ENCODE results near the gene GTF2B. TPM values are rescaled to one million over a fixed set of nuclear protein-coding genes. Genes with fewer than 3 reads are reported as not detected.
"Not testable (repeated sequence)": the region's sequence is repeated elsewhere in the genome, so short reads cannot be mapped to it uniquely, and the experiment has no call there.

GTF2B gene
- total RNA-seq, 2 experiments from 2014 or later = 82.6 to 86.4 TPM

- ChIA-PET POLR2A (no interaction called here), CTCF (interaction anchor here (1.2 kb wide), 1 partner anchor 51 kb away, joined by 3 read pairs; no protein-coding TSS in a partner anchor)
- Histone ChIP-seq H3K4me3 (ENCODE audit: low read length) (no peak overlapping the region), H3K27ac (ENCODE audit: low read depth in 1 of 2, low read length in 2 of 2) (no peak overlapping the region), H3K9me3 (ENCODE audit: control insufficient read depth in 1 of 2, insufficient read depth in 1 of 2, low read length in 2 of 2) (no peaks in the 10 kb centered on the region), H3K36me3 (ENCODE audit: insufficient read depth, low read length) (peaks cover 32% of the 10 kb centered on the region), H3K4me1 (ENCODE audit: insufficient read depth, low read length) (no peaks in the 10 kb centered on the region), H3K27me3 (ENCODE audit: control insufficient read depth in 1 of 2, insufficient read depth in 2 of 2, low read length in 2 of 2) (no peaks in the 10 kb centered on the region)
- peaks cover 69% of the 10 kb centered on the region for H3K36me3 Mint-ChIP-seq (ENCODE audit: low read depth)
- no peaks in the 10 kb centered on the region for H3K27me3 Mint-ChIP-seq
- no peak for DNase-seq
- H3K27ac Mint-ChIP-seq = no peak overlapping the region
- intact Hi-C loops (cut with DNase I, micrococcal nuclease) = no loop called here
- no peak for ATAC-seq (ENCODE audit: poor library complexity)
- H3K4me1 Mint-ChIP-seq (ENCODE audit: low read depth) = no peaks in the 10 kb centered on the region
- H3K4me3 Mint-ChIP-seq = no peak overlapping the region
- TF ChIP-seq CTCF (IDR thresholded peaks at IDR 0.05) = no peak
- no peaks in the 10 kb centered on the region for H3K9me3 Mint-ChIP-seq
These were observed 65.6 kb downstream of the GTF2B start for GRCh38 chr1:88825721-88826120.

- peaks cover 21% of the 10 kb centered on the region for H3K36me3 ChIP-seq (ENCODE audit: insufficient read depth, low read length)
- H3K36me3 Mint-ChIP-seq (ENCODE audit: low read depth) = peaks cover 66% of the 10 kb centered on the region
- DNase-seq; H3K4me1 Mint-ChIP-seq (ENCODE audit: low read depth); intact Hi-C loops (cut with DNase I, micrococcal nuclease); POLR2A ChIA-PET; H3K27ac Mint-ChIP-seq; H3K27me3 Mint-ChIP-seq; H3K9me3 ChIP-seq (ENCODE audit: control insufficient read depth in 1 of 2, insufficient read depth in 1 of 2, low read length in 2 of 2); H3K4me3 Mint-ChIP-seq; H3K9me3 Mint-ChIP-seq; H3K27ac ChIP-seq (ENCODE audit: low read depth in 1 of 2, low read length in 2 of 2); H3K27me3 ChIP-seq (ENCODE audit: control insufficient read depth in 1 of 2, insufficient read depth in 2 of 2, low read length in 2 of 2); CTCF ChIA-PET; H3K4me1 ChIP-seq (ENCODE audit: insufficient read depth, low read length); ATAC-seq (ENCODE audit: poor library complexity); H3K4me3 ChIP-seq (ENCODE audit: low read length): not testable (repeated sequence)
These were observed 71.7 kb downstream of the GTF2B start for GRCh38 chr1:88819642-88820041.

GRCh38 chr1:88813471-88813870 is 77.9 kb downstream of the GTF2B start:
- Mint-ChIP-seq H3K4me1 (ENCODE audit: low read depth) (no peaks in the 10 kb centered on the region), H3K36me3 (ENCODE audit: low read depth) (peaks cover 71% of the 10 kb centered on the region), H3K27me3 (no peaks in the 10 kb centered on the region), H3K9me3 (no peaks in the 10 kb centered on the region), H3K4me3 (no peak overlapping the region), H3K27ac (no peak overlapping the region)
- Histone ChIP-seq H3K27me3 (ENCODE audit: control insufficient read depth in 1 of 2, insufficient read depth in 2 of 2, low read length in 2 of 2) (no peaks in the 10 kb centered on the region), H3K4me1 (ENCODE audit: insufficient read depth, low read length) (no peaks in the 10 kb centered on the region), H3K36me3 (ENCODE audit: insufficient read depth, low read length) (peaks cover 46% of the 10 kb centered on the region), H3K4me3 (ENCODE audit: low read length) (no peak overlapping the region), H3K9me3 (ENCODE audit: control insufficient read depth in 1 of 2, insufficient read depth in 1 of 2, low read length in 2 of 2) (no peaks in the 10 kb centered on the region), H3K27ac (ENCODE audit: low read depth in 1 of 2, low read length in 2 of 2) (no peak overlapping the region)
- CTCF ChIA-PET = no interaction called here
- intact Hi-C loops (cut with DNase I, micrococcal nuclease) = no loop called here
- TF ChIP-seq CTCF (IDR thresholded peaks at IDR 0.05) = no peak
- DNase-seq (no peak), ATAC-seq (ENCODE audit: poor library complexity) (no peak)
- POLR2A ChIA-PET = interaction anchor here (0.7 kb wide), 1 partner anchor 55 kb away, joined by 3 read pairs; no protein-coding TSS in a partner anchor

- CTCF ChIA-PET = no interaction called here
- H3K36me3 Mint-ChIP-seq (ENCODE audit: low read depth) = peaks cover 64% of the 10 kb centered on the region
- TF ChIP-seq CTCF (IDR thresholded peaks at IDR 0.05) = no peak
These were observed 79.0 kb downstream of the GTF2B start for GRCh38 chr1:88812366-88812765.

More at GRCh38 chr1:88812366-88812765, 79.0 kb downstream of the GTF2B start:
- ATAC-seq (ENCODE audit: poor library complexity) (no peak), DNase-seq (no peak)
- no peaks in the 10 kb centered on the region for H3K9me3 Mint-ChIP-seq
- no peaks in the 10 kb centered on the region for H3K27me3 Mint-ChIP-seq
- Histone ChIP-seq H3K9me3 (ENCODE audit: control insufficient read depth in 1 of 2, insufficient read depth in 1 of 2, low read length in 2 of 2) (no peaks in the 10 kb centered on the region), H3K4me1 (ENCODE audit: insufficient read depth, low read length) (no peaks in the 10 kb centered on the region), H3K27me3 (ENCODE audit: control insufficient read depth in 1 of 2, insufficient read depth in 2 of 2, low read length in 2 of 2) (no peaks in the 10 kb centered on the region), H3K36me3 (ENCODE audit: insufficient read depth, low read length) (peaks cover 51% of the 10 kb centered on the region), H3K27ac (ENCODE audit: low read depth in 1 of 2, low read length in 2 of 2) (no peak overlapping the region), H3K4me3 (ENCODE audit: low read length) (no peak overlapping the region)
- no peak overlapping the region for H3K27ac Mint-ChIP-seq
- intact Hi-C loops (cut with DNase I, micrococcal nuclease) = no loop called here
- no peaks in the 10 kb centered on the region for H3K4me1 Mint-ChIP-seq (ENCODE audit: low read depth)
- H3K4me3 Mint-ChIP-seq = no peak overlapping the region
- POLR2A ChIA-PET = no interaction called here
